ENCODE results near the gene COQ7.

The COQ7 gene

DNA sequence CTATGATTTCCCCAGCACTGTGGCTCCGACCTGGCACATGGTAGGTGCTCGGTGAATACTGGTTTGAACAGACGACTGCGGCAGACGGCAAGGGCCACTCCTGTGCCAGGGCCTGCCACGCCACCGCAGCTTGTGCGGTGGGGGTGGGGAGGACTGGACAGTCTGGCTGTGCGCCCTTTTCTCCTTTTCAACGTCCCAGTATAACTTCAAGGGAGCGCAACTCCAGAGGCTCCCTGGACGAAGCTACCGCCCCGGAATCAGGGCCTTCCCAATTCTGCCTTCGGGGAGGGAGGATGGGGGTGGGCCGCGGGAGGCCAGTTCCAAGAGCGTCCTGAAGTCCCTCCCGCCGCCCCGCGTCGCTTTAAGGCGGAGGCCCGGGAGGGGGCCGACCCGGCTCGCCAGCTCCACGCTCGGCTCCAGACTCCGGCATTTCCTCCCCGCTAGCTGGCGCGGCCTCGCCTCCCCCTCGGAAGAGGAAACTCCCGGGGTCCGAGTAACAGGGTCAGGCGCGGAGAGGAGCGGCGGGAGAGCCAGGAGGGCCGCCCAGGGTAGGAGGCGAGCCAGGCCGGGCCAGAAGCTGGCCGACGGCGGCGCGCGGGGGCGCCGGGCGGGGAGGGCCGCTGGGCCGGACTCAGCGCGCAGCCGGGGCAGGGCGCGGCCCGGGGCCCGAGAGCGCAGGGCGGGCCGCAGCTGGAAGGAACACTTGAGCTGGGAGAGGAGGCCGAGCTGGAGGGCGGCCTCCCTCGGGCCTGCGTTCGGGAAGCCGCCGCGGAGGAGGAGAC, 46.4 kb downstream of the COQ7 start, which contains the start of gene ITPRIPL2:
ITPRIPL2 (plus strand) TSS at position 388 of the 782 bp plus-strand sequence. CDS start 498 bp downstream, outside the sequence.
- DNase-seq: peak; percentile 89

DNA sequence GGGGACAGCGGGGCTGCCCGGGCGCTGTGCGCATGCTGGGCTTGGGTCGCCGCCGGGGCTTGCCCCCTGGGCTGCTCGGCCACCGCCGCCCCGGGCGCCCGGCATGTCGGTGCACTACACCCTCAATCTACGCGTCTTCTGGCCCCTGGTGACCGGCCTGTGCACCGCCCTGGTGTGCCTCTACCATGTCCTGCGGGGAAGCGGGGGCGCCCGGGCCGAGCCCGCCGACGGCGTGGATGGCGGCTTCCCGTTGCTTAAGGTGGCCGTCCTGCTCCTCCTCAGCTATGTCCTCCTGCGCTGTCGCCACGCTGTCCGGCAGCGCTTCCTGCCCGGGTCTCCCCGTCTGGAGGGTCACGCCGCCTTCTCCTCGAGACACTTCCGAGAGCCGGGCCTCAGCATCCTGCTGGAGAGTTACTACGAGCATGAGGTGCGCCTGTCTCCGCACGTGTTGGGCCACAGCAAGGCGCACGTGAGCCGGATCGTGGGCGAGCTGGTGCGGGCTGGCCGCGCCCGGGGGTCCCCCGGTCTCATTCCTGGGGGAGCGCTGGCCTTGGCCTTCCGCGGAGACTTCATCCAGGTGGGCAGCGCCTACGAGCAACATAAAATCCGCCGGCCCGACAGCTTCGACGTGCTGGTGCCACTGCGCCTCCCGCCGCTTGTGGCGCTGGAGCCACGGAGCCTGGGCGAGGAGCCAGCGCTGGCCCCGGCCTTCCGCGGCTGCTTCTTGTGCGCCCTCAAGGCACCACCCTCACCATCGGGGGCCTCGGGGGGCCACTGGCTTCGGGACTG, 47.1 kb downstream of the COQ7 start:
- DNase-seq: peak; percentile 78

DNA sequence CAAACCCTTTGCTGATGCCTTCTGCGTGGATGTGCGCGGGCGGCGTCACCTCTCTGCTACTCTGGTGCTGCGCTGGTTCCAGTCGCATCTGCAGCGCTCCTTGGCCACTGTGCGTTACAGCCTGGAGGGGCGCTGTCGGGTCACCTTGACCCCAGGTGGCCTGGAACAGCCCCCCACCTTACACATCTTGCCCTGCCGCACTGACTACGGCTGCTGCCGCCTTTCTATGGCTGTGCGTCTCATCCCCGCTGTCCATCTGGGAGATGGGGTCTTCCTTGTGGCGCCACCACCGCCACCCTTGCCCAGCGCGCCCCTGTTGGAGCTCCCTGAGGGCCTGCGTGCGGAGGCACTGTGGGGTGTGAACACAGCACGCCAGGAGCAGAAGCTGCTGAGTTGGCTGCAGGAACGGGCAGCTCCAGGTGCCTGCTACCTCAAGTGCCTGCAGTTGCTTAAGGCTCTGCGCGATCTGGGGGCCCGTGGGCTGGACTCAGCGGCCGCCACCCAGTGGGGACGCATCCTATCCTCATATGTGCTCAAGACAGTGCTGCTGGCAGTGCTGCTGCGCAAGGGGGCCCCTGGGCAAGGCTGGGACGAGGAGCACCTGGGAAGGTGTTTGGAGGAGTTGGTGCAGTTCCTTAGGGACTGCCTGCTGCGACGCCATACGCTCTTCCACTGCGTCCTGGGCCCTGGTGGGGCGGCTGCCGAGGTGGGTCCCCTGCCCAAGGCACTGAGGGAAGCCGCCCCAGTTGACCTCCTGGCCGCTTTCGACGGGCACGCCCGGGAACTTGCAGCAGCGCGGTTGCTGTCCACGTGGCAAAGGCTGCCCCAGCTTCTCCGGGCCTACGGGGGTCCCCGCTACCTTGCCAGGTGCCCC, 48.0 kb downstream of the COQ7 start:
- DNase-seq: no peak

DNA sequence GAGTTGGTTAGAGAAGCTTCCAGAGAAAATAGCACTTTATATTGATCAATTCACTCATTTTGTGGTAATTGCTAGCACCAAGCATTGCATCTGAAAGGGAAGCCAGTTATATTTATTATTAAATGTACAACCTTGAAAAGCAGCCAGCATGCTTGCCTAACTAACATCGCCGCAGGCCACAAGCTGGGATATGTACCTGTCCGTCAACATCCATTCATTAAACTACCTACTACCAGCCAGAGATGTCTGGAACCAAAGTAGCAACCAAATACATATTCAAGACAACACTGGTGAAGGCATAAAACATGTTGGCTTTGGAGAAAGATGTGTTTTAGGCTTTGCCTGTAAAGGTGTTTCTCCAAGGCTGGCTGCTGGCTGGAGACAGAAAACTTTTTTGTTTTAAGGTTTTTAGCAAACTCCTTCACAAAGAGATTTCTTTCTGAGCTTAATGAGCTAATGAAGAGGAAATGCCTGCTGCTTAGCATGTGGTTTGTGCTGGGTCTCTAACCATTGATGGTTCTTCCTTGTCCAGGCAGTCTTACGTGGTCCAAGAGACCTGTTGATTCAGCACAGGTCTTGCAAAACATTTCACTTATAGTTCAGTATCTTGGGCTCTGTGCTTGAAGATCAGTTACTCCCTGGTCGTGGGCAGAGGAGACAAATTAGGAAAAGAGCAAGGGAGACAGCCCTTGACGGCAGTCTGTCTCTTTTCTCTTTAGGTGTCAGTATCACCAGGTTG, 49.5 kb downstream of the COQ7 start:
- no peak for DNase-seq

DNA sequence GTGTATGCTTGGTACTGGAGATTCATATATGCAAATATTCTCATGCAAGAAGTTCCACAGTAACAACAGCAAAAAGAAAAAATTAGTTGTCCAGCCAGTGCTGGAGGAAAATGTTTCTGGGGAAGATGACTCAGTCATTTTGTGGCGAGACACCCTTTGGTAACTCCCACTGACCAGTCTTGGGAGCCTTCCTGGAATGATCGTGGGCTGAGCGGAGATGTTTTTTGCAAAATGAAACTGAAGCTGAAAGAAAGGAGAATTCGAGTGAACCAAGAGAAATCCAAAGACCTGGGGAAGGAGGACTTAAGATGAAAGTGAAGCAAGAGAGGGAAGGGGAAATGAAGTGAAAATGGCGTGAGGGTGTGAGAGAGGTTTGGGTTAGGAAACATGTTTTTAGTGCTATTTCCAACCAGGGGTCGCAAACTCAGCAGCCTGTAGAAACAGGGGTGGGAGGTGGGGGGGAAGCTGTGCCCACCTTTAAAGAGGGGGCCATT, 51.6 kb downstream of the COQ7 start:
- no peak for DNase-seq

DNA sequence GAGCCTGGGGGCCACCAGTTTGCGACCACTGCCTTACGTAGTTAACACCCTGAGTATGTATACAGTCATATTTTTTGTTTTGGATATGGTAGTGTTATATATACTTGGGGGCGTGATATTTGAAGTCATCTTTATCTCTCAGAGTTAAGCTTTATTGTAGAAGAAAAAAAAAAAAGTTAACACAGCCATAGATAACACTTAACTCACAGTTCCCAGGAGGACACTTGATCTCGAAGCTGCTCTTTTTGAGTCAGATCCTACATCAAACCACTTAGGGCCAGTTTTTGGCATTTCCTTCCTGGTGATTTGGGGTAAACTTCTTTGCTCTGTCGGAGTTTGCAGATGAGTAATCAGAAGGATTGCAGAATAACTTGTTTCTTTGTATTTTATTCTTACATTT, 52.1 kb downstream of the COQ7 start:
- no peak for DNase-seq

DNA sequence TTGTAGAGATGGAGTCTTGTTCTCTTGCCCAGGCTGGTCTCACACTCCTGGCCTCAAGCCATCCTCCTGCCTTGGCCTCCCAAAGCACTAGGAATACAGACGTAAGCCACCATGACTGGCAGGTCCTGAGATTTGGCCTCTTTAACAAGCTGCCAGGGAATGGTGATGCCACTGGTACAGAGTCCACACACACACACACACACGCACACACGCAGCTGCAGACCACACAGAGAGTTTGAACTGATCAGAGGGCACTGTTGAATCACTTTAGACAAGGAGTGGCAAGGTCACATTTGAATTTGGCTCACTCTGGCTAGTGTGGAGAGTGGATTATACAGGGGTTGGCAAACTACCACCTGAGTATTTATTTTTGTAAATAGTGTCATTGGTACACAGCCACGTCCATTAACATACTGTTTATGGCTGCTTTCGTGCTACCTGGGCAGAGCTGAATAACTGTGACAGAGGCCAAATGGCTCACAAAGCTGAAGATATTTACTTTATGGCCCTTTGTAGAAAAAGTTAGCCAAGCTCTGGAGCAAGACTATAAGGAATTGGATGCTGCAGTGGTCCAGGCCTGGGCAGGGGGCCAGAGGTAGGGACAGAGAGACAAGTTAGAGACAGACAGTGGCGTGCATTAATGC, 56.2 kb downstream of the COQ7 start:
- DNase-seq: no peak

DNA sequence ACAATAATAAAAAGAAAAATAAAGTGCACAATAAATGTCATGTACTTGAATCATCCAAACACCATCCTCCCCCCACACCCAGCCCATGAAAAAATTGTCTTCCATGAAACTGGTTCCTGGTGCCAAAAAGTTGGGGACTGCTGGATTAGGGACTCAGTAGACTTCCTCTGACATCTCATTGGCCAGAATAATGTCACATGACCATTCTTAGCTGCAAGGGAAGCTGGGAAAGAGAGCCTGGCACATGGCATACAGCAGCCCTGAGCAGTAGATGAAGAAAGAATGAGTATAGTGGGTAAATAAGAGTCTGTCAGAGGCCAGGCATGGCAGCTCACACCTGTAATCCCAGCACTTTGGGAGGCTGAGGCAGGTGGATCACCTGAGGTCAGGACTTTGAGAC, 58.9 kb downstream of the COQ7 start:
- no peak for DNase-seq

DNA sequence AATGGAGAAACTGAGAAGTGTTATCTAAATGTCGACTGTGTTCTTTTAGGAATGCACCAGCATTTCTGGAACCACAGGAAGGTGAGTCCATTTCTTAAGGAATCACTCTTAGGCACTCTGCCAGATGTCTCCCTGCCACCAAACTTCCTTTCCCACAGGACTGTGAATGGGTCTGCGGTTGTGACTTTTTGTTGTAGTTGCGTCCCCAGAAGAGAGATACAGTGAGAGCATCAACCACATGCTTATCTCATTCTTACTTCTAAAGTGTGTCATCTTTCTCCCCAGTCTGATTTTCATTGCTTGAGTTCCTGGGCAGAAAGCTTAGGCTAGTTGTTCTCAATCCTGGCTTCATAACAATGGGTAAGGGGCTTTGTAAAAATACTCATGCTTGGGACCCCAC, 59.8 kb downstream of the COQ7 start:
- no peak for DNase-seq

DNA sequence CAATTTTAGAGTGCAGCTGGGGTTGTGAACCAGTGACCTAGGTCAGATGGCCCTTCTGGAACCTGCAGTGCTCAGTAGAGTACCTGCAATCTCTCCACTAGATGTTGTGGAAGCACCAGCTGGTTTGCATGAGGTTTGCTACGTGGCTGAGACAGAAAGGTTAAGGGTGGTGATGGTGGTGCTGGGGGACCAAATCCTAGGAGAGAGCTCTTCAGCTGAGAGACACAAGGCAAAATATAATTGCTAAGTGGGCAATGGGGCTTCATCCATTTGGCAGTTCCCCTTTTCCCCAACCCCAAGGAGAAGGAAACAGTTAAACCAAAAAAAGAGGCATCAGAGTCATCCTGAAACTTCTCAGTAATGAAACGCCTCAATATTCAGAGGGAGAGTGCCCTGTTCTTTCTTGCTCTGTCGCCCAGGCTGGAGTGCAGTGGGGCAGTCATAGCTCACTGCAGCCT, 60.3 kb downstream of the COQ7 start:
- DNase-seq: no peak

DNA sequence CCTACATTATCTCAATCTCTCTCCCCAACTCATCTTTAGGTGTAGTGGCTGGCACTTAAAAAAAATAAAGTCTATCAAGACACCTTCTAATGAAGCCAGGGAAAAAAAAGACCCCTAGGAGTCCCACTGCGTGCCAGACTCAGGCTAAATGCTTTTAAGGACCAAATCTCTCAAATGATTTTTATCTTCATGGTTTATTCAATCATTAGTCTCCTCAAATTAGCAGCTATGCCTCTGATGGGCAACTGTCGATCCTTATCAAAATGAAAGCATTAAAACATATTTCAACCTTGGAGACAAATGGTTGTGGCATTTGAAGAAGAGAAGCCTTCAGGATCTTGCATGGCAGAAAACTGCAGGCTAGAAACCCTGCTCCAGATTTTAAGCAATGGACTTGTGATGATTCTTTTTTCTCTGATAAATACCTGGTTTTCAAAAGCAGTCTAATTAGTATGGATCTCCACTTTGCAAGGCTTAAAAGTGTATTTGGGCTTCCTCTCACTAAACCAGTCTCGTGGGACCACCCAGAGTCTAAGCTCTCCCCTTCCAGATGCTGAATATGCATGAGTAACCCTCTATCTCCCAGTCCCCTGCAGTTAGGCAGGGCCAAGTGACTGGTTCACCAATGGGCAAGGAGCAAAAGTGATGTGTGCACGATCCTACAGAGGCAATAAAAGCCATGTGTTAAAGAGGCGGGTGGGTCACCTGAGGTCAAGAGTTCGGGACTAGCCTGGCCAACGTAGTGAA, 61.2 kb downstream of the COQ7 start:
- no peak for DNase-seq
